HEK293 (cell line): ENCODE results near the gene BABAM1.
A peak's percentile ranks its signal among the peaks of the same experiment; 100 is the strongest.

Source experiments
- CTCF ChIA-PET: fragments of 350-600 bp; formaldehyde crosslinking; extraction: SDS; loops from one replicate; lab custom pipeline; 2021; ENCODE audit warnings: antibody characterized with exemption; lab: Yijun Ruan, JAX
- POLR2A ChIA-PET: fragments of 300-600 bp; formaldehyde crosslinking; extraction: SDS; loops from one replicate; lab custom pipeline; 2020; ENCODE audit warnings: antibody characterized with exemption, inconsistent platforms; lab: Yijun Ruan, JAX
- H3K27ac ChIP-seq: fragments of 200-500 bp; sonication (Bioruptor generic); 2 replicates; pipeline ENCODE4 v1.5.1; 2014; ENCODE audit warnings: low read depth, low read length, control low read depth, inconsistent platforms; ENCODE audit errors: extremely low read depth
- H3K36me3 ChIP-seq, 2 experiments: fragments of 200-500 bp in 1 of 2; sonication (Bioruptor generic) in 1 of 2; 1 replicate in 1 of 2; 2 replicates in 1 of 2; pipeline ENCODE4 v1.5.1; 2014 to 2017; ENCODE audit warnings: inconsistent platforms in 2 of 2, low read length in 2 of 2; ENCODE audit not compliant: control insufficient read depth in 2 of 2, insufficient read depth in 1 of 2
- H3K4me1 ChIP-seq: fragments of 200-500 bp; sonication (Bioruptor generic); 2 replicates; pipeline ENCODE4 v1.5.1; 2014; ENCODE audit warnings: mild to moderate bottlenecking, low read length, inconsistent platforms; ENCODE audit not compliant: control insufficient read depth, insufficient read depth
- H3K4me3 ChIP-seq: 2 replicates; pipeline ENCODE4 v1.5.1; 2011; ENCODE audit warnings: low read depth, mild to moderate bottlenecking, control low read depth, low read length, moderate library complexity
- H3K9me3 ChIP-seq: fragments of 200-500 bp; sonication (Bioruptor generic); 2 replicates; pipeline ENCODE4 v1.5.1; 2014; ENCODE audit warnings: low read depth, low read length, inconsistent platforms; ENCODE audit not compliant: control insufficient read depth, insufficient read depth
- OVOL3 ChIP-seq: fragments of 450-650 bp; formaldehyde crosslinking; IDR thresholded peaks from 2 replicates; pipeline ENCODE4 v1.5.1; 2016; ENCODE audit warnings: missing biosample characterization, missing genetic modification characterization
- SETDB1 ChIP-seq: IDR thresholded peaks from one replicate; pipeline ENCODE4 v1.6.1; 2017; ENCODE audit warnings: mild to moderate bottlenecking, low read length, moderate library complexity, mixed read lengths; ENCODE audit not compliant: insufficient read length
- ZBTB48 ChIP-seq: fragments of 450-650 bp; formaldehyde crosslinking; IDR thresholded peaks from 2 replicates; pipeline ENCODE4 v1.5.1; 2016; ENCODE audit warnings: missing biosample characterization, missing genetic modification characterization
- ZNF133 ChIP-seq: fragments of 450-650 bp; formaldehyde crosslinking; IDR thresholded peaks from 2 replicates; pipeline ENCODE4 v1.5.1; 2016; ENCODE audit warnings: missing biosample characterization, missing genetic modification characterization
- ZNF2 ChIP-seq: fragments of 450-650 bp; formaldehyde crosslinking; IDR thresholded peaks from 2 replicates; pipeline ENCODE4 v1.5.1; 2016; ENCODE audit warnings: missing biosample characterization, missing genetic modification characterization
- ZNF266 ChIP-seq: fragments of 450-650 bp; formaldehyde crosslinking; IDR thresholded peaks from 2 replicates; pipeline ENCODE4 v1.5.1; 2016; ENCODE audit warnings: missing biosample characterization, missing genetic modification characterization, low read depth
- ZNF366 ChIP-seq: fragments of 450-650 bp; formaldehyde crosslinking; conservative IDR thresholded peaks from 2 replicates; pipeline ENCODE4 v1.5.1; 2016; ENCODE audit warnings: missing biosample characterization, missing genetic modification characterization
- ZNF37A ChIP-seq: fragments of 450-650 bp; IDR thresholded peaks from 2 replicates; pipeline ENCODE4 v1.5.1; 2018; ENCODE audit warnings: missing biosample characterization, missing genetic modification characterization
- ZNF391 ChIP-seq: fragments of 450-650 bp; formaldehyde crosslinking; IDR thresholded peaks from 2 replicates; pipeline ENCODE4 v1.5.1; 2016; ENCODE audit warnings: low read depth, missing biosample characterization, missing genetic modification characterization, borderline replicate concordance
- ZNF658 ChIP-seq: fragments of 450-650 bp; formaldehyde crosslinking; IDR thresholded peaks from 2 replicates; pipeline ENCODE4; 2016; ENCODE audit warnings: missing biosample characterization, missing genetic modification characterization
- ZNF664 ChIP-seq: fragments of 450-650 bp; formaldehyde crosslinking; IDR thresholded peaks from 2 replicates; pipeline ENCODE4 v1.5.1; 2016; ENCODE audit warnings: missing biosample characterization, missing genetic modification characterization
- ZNF776 ChIP-seq: fragments of 450-650 bp; formaldehyde crosslinking; IDR thresholded peaks from 2 replicates; pipeline ENCODE4 v1.5.0; 2017; ENCODE audit warnings: missing biosample characterization, missing genetic modification characterization, borderline replicate concordance
- ZSCAN16 ChIP-seq: fragments of 450-650 bp; formaldehyde crosslinking; IDR thresholded peaks from 2 replicates; pipeline ENCODE4 v1.5.1; 2016; ENCODE audit warnings: missing biosample characterization, missing genetic modification characterization
- TF ChIP-seq, protein P1 (sequence below): fragments of 450-650 bp; formaldehyde crosslinking; IDR thresholded peaks from 2 replicates; pipeline ENCODE4 v1.5.1; 2016; ENCODE audit warnings: missing biosample characterization, missing genetic modification characterization
- TF ChIP-seq, protein P2 (sequence below): fragments of 450-650 bp; formaldehyde crosslinking; conservative IDR thresholded peaks from 2 replicates; pipeline ENCODE4 v1.5.1; 2016; ENCODE audit warnings: low read depth, missing biosample characterization, missing genetic modification characterization
- TF ChIP-seq, protein P3 (sequence below): fragments of 450-650 bp; formaldehyde crosslinking; IDR thresholded peaks from 2 replicates; pipeline ENCODE4 v1.5.1; 2016; ENCODE audit warnings: missing biosample characterization, missing genetic modification characterization
- TF ChIP-seq, protein P4 (sequence below): fragments of 450-650 bp; formaldehyde crosslinking; IDR thresholded peaks from 2 replicates; pipeline ENCODE4 v1.5.0; 2017; ENCODE audit warnings: missing biosample characterization, missing genetic modification characterization, borderline replicate concordance
- TF ChIP-seq, protein P5 (sequence below): fragments of 450-650 bp; formaldehyde crosslinking; IDR thresholded peaks from 2 replicates; pipeline ENCODE4 v1.5.1; 2016; ENCODE audit warnings: missing biosample characterization, missing genetic modification characterization
- TF ChIP-seq, protein P6 (sequence below): fragments of 450-650 bp; formaldehyde crosslinking; optimal IDR thresholded peaks from 2 replicates; pipeline ENCODE3; 2016; ENCODE audit warnings: missing biosample characterization, mild to moderate bottlenecking, missing genetic modification characterization

BABAM1 gene

DNA sequence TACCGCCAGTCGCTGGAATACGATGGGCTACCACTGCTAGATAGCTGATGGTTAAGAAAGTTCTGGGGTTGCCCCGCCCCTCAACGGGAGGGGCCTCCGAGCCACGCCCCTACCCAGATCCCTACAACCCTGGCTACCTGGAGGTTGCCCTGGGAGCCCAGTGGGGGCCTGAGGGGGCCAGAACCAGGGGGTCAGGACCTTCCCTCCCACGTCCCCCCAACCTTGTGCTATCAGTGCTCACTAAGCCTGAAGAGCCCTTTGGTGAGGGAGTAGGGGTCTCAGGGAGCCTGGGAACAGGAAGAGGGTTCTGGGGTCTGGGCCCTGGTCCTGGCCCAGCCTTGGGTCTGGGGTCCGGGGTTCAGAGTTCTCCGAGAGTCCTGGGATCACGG is 32.3 kb upstream of the BABAM1 start (continued):
- TF ChIP-seq, protein P1, sequence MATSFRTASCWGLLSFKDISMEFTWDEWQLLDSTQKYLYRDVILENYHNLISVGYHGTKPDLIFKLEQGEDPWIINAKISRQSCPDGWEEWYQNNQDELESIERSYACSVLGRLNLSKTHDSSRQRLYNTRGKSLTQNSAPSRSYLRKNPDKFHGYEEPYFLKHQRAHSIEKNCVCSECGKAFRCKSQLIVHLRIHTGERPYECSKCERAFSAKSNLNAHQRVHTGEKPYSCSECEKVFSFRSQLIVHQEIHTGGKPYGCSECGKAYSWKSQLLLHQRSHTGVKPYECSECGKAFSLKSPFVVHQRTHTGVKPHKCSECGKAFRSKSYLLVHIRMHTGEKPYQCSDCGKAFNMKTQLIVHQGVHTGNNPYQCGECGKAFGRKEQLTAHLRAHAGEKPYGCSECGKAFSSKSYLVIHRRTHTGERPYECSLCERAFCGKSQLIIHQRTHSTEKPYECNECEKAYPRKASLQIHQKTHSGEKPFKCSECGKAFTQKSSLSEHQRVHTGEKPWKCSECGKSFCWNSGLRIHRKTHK (tag by site-specific recombination), result no peak
- TF ChIP-seq, protein P2, sequence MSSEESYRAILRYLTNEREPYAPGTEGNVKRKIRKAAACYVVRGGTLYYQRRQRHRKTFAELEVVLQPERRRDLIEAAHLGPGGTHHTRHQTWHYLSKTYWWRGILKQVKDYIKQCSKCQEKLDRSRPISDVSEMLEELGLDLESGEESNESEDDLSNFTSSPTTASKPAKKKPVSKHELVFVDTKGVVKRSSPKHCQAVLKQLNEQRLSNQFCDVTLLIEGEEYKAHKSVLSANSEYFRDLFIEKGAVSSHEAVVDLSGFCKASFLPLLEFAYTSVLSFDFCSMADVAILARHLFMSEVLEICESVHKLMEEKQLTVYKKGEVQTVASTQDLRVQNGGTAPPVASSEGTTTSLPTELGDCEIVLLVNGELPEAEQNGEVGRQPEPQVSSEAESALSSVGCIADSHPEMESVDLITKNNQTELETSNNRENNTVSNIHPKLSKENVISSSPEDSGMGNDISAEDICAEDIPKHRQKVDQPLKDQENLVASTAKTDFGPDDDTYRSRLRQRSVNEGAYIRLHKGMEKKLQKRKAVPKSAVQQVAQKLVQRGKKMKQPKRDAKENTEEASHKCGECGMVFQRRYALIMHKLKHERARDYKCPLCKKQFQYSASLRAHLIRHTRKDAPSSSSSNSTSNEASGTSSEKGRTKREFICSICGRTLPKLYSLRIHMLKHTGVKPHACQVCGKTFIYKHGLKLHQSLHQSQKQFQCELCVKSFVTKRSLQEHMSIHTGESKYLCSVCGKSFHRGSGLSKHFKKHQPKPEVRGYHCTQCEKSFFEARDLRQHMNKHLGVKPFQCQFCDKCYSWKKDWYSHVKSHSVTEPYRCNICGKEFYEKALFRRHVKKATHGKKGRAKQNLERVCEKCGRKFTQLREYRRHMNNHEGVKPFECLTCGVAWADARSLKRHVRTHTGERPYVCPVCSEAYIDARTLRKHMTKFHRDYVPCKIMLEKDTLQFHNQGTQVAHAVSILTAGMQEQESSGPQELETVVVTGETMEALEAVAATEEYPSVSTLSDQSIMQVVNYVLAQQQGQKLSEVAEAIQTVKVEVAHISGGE (tag by site-specific recombination), result no peak
- no peak for TF ChIP-seq ZNF133
- no peak for TF ChIP-seq ZNF366 (tag by site-specific recombination)
- no peak for TF ChIP-seq ZSCAN16
- TF ChIP-seq SETDB1, result no peak
- TF ChIP-seq, protein P3, sequence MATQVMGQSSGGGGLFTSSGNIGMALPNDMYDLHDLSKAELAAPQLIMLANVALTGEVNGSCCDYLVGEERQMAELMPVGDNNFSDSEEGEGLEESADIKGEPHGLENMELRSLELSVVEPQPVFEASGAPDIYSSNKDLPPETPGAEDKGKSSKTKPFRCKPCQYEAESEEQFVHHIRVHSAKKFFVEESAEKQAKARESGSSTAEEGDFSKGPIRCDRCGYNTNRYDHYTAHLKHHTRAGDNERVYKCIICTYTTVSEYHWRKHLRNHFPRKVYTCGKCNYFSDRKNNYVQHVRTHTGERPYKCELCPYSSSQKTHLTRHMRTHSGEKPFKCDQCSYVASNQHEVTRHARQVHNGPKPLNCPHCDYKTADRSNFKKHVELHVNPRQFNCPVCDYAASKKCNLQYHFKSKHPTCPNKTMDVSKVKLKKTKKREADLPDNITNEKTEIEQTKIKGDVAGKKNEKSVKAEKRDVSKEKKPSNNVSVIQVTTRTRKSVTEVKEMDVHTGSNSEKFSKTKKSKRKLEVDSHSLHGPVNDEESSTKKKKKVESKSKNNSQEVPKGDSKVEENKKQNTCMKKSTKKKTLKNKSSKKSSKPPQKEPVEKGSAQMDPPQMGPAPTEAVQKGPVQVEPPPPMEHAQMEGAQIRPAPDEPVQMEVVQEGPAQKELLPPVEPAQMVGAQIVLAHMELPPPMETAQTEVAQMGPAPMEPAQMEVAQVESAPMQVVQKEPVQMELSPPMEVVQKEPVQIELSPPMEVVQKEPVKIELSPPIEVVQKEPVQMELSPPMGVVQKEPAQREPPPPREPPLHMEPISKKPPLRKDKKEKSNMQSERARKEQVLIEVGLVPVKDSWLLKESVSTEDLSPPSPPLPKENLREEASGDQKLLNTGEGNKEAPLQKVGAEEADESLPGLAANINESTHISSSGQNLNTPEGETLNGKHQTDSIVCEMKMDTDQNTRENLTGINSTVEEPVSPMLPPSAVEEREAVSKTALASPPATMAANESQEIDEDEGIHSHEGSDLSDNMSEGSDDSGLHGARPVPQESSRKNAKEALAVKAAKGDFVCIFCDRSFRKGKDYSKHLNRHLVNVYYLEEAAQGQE, result no peak

DNA sequence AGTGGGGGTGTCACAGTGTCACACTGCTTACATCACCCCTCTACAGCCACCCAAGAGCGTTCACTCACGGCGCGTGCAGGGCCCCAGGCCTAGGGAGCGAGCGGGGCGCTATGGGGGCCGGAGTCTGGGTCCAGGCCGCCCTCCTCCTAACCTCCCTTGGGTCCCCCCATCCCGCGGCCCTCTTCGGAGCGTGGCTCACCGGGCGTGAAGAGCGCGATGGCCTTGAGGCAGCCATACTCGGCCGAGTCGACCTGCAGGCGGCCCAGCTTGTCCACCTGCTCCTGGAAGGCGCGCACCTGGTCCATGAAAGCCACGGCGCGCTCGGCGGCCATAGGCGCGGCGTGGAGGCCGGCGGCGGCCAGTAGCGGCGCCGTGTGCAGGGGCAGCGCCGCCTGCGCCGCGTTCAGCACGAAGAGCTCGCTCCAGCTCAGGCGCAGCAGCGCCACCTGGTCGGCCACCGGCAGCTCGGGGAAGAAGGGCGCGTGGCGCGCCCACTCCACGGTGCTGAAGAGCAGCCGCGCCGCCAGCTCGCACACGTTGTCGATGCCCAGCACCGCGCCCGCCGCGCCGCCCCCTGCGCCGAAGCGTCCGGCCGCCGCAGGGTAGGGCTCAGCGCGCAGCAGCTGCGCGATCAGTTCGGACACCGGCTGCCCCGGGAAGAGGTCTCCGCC is 31.8 kb upstream of the BABAM1 start:
- Histone ChIP-seq H3K4me3 (peak overlapping the region; percentile 55), H3K36me3 (peaks cover 18 to 56% of the 10 kb centered on the region in 2 experiments; a peak in 2 of 3 replicates), H3K27ac (peak overlapping the region; percentile 69), H3K4me1 (peaks cover 11% of the 10 kb centered on the region), H3K9me3 (no peaks in the 10 kb centered on the region)
- CTCF ChIA-PET, result interaction anchor here (0.5 to 1.6 kb wide), 4 partner anchors 14 to 167 kb away, joined by 3 to 5 read pairs (median 4); no protein-coding TSS in a partner anchor
- POLR2A ChIA-PET, result interaction anchor here (0.5 to 3.5 kb wide), 7 partner anchors 9 to 274 kb away, joined by 4 to 25 read pairs (median 5); partner anchors contain the start of genes BABAM1, OCEL1 and USE1
- TF ChIP-seq, protein P4, sequence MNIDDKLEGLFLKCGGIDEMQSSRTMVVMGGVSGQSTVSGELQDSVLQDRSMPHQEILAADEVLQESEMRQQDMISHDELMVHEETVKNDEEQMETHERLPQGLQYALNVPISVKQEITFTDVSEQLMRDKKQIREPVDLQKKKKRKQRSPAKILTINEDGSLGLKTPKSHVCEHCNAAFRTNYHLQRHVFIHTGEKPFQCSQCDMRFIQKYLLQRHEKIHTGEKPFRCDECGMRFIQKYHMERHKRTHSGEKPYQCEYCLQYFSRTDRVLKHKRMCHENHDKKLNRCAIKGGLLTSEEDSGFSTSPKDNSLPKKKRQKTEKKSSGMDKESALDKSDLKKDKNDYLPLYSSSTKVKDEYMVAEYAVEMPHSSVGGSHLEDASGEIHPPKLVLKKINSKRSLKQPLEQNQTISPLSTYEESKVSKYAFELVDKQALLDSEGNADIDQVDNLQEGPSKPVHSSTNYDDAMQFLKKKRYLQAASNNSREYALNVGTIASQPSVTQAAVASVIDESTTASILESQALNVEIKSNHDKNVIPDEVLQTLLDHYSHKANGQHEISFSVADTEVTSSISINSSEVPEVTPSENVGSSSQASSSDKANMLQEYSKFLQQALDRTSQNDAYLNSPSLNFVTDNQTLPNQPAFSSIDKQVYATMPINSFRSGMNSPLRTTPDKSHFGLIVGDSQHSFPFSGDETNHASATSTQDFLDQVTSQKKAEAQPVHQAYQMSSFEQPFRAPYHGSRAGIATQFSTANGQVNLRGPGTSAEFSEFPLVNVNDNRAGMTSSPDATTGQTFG (tag by site-specific recombination), result no peak
- TF ChIP-seq, protein P5, sequence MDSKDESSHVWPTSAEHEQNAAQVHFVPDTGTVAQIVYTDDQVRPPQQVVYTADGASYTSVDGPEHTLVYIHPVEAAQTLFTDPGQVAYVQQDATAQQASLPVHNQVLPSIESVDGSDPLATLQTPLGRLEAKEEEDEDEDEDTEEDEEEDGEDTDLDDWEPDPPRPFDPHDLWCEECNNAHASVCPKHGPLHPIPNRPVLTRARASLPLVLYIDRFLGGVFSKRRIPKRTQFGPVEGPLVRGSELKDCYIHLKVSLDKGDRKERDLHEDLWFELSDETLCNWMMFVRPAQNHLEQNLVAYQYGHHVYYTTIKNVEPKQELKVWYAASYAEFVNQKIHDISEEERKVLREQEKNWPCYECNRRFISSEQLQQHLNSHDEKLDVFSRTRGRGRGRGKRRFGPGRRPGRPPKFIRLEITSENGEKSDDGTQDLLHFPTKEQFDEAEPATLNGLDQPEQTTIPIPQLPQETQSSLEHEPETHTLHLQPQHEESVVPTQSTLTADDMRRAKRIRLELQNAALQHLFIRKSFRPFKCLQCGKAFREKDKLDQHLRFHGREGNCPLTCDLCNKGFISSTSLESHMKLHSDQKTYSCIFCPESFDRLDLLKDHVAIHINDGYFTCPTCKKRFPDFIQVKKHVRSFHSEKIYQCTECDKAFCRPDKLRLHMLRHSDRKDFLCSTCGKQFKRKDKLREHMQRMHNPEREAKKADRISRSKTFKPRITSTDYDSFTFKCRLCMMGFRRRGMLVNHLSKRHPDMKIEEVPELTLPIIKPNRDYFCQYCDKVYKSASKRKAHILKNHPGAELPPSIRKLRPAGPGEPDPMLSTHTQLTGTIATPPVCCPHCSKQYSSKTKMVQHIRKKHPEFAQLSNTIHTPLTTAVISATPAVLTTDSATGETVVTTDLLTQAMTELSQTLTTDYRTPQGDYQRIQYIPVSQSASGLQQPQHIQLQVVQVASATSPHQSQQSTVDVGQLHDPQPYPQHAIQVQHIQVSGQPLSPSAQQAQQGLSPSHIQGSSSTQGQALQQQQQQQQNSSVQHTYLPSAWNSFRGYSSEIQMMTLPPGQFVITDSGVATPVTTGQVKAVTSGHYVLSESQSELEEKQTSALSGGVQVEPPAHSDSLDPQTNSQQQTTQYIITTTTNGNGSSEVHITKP (tag by site-specific recombination), result no peak
- TF ChIP-seq ZNF2 (tag by site-specific recombination) (0 out of 2 replicates have a peak, but pooled peaks have one; percentile 18), ZNF664 (tag by site-specific recombination) (no peak), ZNF37A (tag by site-specific recombination) (no peak), ZNF776 (tag by site-specific recombination) (no peak), OVOL3 (tag by site-specific recombination) (no peak), ZNF266 (no peak), ZBTB48 (tag by site-specific recombination) (peak; percentile 85; the same call in 1 of the 2 replicates), ZNF391 (tag by site-specific recombination) (no peak), ZNF658 (tag by site-specific recombination) (no peak)
- TF ChIP-seq, protein P6, sequence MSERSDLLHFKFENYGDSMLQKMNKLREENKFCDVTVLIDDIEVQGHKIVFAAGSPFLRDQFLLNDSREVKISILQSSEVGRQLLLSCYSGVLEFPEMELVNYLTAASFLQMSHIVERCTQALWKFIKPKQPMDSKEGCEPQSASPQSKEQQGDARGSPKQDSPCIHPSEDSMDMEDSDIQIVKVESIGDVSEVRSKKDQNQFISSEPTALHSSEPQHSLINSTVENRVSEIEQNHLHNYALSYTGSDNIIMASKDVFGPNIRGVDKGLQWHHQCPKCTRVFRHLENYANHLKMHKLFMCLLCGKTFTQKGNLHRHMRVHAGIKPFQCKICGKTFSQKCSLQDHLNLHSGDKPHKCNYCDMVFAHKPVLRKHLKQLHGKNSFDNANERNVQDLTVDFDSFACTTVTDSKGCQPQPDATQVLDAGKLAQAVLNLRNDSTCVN (tag by site-specific recombination), result peak; percentile 88
